GM23338 (cell line): ENCODE results near the gene LCE7A.

ENCODE experiments used
- CREB1 ChIP-seq: fragments of 250-450 bp; sonication (Bioruptor Pico); IDR thresholded peaks from 2 replicates; pipeline ENCODE4 v1.5.0; 2020; ENCODE audit warnings: low read depth, mild to moderate bottlenecking, moderate library complexity
- CTCF ChIP-seq, 2 experiments: fragments of 200-600 bp in 1 of 2; sonication (generic) in 1 of 2; conservative IDR thresholded peaks; 2 replicates each; pipeline versions ENCODE4 v1.5.1 to v1.6.1; 2016 to 2017; ENCODE audit warnings: antibody characterized with exemption in 2 of 2, low read depth in 2 of 2, mild to moderate bottlenecking in 2 of 2, moderate library complexity in 1 of 2
- EZH2 ChIP-seq: fragments of 200-600 bp; sonication (generic); IDR thresholded peaks from one replicate; pipeline ENCODE4 v1.8.0; 2017; ENCODE audit warnings: antibody characterized with exemption, mild to moderate bottlenecking, low read depth; ENCODE audit not compliant: unreplicated experiment
- EZH2phosphoT487 ChIP-seq: fragments of 200-600 bp; sonication (generic); IDR thresholded peaks from one replicate; pipeline ENCODE4 v1.8.1; 2018; ENCODE audit warnings: antibody characterized with exemption; ENCODE audit not compliant: unreplicated experiment
- JUNB ChIP-seq: IDR thresholded peaks from one replicate; pipeline ENCODE4 v1.6.1; 2016; ENCODE audit warnings: antibody characterized with exemption; ENCODE audit not compliant: unreplicated experiment
- NANOG ChIP-seq: IDR thresholded peaks from 2 replicates; pipeline ENCODE4 v1.6.1; 2016; ENCODE audit warnings: antibody characterized with exemption, borderline replicate concordance
- POLR2AphosphoS5 ChIP-seq: IDR thresholded peaks from 2 replicates; pipeline ENCODE4 v1.6.1; 2016; ENCODE audit warnings: antibody characterized with exemption, low read depth
- STAT1 ChIP-seq: IDR thresholded peaks from one replicate; pipeline ENCODE4 v1.6.1; 2016; ENCODE audit warnings: antibody characterized with exemption; ENCODE audit not compliant: unreplicated experiment
- ZNF114 ChIP-seq: fragments of 250-450 bp; sonication (Bioruptor Pico); IDR thresholded peaks from 2 replicates; pipeline ENCODE4 v1.5.0; 2020; ENCODE audit warnings: mild to moderate bottlenecking, moderate library complexity
- ZNF331 ChIP-seq: fragments of 250-450 bp; sonication (Bioruptor Pico); IDR thresholded peaks from 2 replicates; pipeline ENCODE4 v1.5.0; 2020; ENCODE audit warnings: low read depth, mild to moderate bottlenecking, moderate library complexity
- ZNF462 ChIP-seq: fragments of 250-450 bp; sonication (Bioruptor Pico); IDR thresholded peaks from 2 replicates; pipeline ENCODE4 v1.5.0; 2020; ENCODE audit warnings: mild to moderate bottlenecking, moderate library complexity
- TF ChIP-seq, protein P1 (sequence below): IDR thresholded peaks from one replicate; pipeline ENCODE4 v1.6.1; 2018; ENCODE audit warnings: antibody characterized with exemption; ENCODE audit not compliant: unreplicated experiment
- TF ChIP-seq, protein P2 (sequence below): IDR thresholded peaks from 2 replicates; pipeline ENCODE4 v1.6.1; 2016; ENCODE audit warnings: antibody characterized with exemption

DNA sequence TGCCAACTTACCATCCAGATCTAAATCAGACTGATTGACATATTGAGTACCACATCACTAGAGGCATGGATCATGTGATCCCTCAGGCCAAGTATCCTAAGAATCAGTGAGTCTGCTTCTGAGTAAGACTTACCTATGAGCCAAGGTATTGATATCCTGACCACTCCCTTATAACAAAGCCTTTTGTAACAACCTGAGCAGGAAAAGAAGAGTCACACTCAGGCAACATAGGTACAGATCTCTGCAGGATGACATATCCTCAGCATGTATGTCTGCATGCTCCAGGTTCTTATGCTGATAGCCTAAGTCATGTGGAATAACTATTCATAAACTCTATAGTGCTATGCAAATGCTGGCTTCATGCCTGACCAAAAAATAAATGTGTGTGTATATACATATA, 34.8 kb upstream of the LCE7A start:
- TF ChIP-seq POLR2AphosphoS5: no peak
- no peak for TF ChIP-seq CTCF (conservative IDR thresholded peaks at IDR 0.05; ENCODE audit: low read depth in 2 of 2)
- TF ChIP-seq EZH2: no peak
- TF ChIP-seq, protein P1, sequence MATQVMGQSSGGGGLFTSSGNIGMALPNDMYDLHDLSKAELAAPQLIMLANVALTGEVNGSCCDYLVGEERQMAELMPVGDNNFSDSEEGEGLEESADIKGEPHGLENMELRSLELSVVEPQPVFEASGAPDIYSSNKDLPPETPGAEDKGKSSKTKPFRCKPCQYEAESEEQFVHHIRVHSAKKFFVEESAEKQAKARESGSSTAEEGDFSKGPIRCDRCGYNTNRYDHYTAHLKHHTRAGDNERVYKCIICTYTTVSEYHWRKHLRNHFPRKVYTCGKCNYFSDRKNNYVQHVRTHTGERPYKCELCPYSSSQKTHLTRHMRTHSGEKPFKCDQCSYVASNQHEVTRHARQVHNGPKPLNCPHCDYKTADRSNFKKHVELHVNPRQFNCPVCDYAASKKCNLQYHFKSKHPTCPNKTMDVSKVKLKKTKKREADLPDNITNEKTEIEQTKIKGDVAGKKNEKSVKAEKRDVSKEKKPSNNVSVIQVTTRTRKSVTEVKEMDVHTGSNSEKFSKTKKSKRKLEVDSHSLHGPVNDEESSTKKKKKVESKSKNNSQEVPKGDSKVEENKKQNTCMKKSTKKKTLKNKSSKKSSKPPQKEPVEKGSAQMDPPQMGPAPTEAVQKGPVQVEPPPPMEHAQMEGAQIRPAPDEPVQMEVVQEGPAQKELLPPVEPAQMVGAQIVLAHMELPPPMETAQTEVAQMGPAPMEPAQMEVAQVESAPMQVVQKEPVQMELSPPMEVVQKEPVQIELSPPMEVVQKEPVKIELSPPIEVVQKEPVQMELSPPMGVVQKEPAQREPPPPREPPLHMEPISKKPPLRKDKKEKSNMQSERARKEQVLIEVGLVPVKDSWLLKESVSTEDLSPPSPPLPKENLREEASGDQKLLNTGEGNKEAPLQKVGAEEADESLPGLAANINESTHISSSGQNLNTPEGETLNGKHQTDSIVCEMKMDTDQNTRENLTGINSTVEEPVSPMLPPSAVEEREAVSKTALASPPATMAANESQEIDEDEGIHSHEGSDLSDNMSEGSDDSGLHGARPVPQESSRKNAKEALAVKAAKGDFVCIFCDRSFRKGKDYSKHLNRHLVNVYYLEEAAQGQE: no peak
- no peak for TF ChIP-seq CREB1 (CRISPR knock-in tag)
- no peak for TF ChIP-seq STAT1
- TF ChIP-seq JUNB: no peak
- TF ChIP-seq ZNF114: no peak
- TF ChIP-seq, protein P2, sequence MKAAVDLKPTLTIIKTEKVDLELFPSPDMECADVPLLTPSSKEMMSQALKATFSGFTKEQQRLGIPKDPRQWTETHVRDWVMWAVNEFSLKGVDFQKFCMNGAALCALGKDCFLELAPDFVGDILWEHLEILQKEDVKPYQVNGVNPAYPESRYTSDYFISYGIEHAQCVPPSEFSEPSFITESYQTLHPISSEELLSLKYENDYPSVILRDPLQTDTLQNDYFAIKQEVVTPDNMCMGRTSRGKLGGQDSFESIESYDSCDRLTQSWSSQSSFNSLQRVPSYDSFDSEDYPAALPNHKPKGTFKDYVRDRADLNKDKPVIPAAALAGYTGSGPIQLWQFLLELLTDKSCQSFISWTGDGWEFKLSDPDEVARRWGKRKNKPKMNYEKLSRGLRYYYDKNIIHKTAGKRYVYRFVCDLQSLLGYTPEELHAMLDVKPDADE: no peak
- no peak for TF ChIP-seq EZH2phosphoT487
- TF ChIP-seq NANOG: no peak
- no peak for TF ChIP-seq ZNF462
- no peak for TF ChIP-seq ZNF331 (CRISPR knock-in tag)
